GM18861 (cell line): ENCODE data around the gene STARD8.

Experiments used
- ATAC-seq: cut with Tn5 transposase; IDR thresholded peaks from one replicate; pipeline ENCODE4 v1.9.1; 2021; ENCODE audit not compliant: unreplicated experiment

STARD8 gene

GRCh38 chrX:68749426-68749825, 102.0 kb downstream of the STARD8 start:
- ATAC-seq, result no peak

- no peak for ATAC-seq
Observed at GRCh38 chrX:68750316-68750715, 102.8 kb downstream of the STARD8 start.

DNA sequence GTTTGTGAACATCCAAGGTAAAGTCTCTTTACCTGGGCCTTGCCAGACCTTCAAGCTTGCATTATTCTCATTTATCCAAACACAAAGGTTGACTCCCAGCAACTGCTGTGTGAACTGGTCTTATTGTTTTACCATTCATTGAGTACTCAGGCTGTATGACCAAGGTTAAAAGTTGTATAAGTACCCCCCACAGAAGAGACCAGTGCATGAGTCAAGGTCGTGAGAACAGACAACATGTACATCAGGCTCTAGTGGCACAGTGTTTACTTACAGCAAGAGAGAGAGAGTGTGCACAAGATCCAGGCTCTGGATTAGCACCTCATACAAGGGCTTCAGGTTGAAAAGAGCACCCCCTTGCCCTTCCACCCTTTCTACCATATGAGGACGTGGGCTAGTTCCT, 103.9 kb downstream of the STARD8 start:
- no peak for ATAC-seq

DNA sequence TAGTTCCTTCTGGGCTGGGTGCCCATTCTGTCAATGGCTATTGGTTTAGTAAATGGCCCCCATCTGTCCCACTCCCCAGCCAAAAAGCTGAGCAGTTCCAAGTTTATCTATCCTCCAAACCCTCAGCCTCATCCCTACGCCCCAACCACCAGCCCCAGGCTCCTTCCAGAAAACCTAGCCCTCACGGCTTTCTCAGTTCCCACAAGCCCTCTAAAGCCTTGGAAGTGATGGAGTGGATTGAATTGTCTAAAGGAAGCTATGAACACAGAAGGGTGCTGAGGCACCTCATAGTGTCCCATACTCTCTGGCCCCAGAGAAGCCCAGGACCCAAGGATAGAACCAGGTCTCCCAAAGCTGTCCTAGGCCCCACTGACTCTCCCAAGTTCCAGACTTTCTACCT, 105.8 kb downstream of the STARD8 start:
- ATAC-seq, result no peak

DNA sequence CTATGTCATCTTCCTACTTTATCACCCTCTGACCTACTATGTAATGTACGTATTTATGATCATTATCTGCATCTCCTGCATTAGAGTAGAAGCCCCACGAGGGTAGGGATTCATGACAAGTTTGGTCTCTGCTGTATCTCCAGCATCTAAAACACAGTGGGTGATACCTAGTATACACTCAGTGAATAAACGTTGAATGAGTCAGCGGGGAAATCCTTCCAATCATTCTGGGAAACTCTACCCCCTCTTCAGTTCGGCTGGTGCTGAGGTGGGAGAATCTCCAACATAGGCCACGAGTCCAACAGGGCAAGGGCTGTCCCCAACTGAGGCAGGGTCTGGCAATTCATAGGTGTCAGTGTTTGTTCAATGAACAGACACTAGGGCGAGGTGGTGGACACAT, 106.9 kb downstream of the STARD8 start:
- ATAC-seq, result no peak

DNA sequence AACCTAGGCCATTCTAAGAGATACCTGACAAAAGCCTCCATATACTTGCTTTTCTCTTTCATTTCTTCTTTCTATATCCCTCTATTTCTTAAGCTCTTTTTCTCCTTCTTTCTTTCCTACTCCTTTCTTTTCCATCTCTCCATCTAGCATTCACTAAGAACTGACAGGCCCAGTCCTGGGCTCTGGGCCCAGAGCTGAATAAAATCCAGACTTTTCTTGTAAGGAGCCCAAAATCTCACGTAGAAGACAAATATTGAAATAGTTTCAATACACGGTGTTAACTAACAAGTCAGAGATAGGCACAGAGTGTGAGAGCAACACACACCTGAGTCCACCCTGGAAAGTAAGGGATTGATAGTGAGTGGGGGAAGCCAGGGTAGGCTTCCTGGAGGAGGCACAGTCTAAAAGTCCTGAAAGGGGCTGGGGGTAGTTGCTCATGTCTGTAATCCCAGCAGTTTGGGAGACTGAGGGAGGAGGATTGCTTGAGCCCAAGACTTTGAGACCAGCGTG, 108.2 kb downstream of the STARD8 start:
- no peak for ATAC-seq

DNA sequence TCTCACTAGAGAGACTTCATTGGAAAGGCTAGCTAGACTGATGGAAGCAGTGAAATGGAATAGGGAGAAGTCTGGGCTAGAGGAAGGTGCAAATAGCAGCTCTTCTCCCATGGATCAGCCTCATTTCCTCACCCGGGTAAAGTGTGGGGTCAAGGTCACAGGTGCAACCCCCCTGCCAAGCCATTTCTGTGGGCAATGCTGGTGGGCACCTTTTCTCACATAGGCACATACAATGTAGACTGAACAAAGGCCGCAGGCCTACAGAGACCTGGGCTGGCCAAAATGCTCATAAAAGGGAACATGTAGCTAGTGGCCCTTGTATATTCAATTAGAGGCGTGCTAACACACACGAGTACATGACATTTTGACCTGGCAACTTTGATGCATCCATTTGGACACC, 109.9 kb downstream of the STARD8 start:
- ATAC-seq, result no peak

GRCh38 chrX:68757731-68758130, 110.3 kb downstream of the STARD8 start:
- ATAC-seq, result no peak

DNA sequence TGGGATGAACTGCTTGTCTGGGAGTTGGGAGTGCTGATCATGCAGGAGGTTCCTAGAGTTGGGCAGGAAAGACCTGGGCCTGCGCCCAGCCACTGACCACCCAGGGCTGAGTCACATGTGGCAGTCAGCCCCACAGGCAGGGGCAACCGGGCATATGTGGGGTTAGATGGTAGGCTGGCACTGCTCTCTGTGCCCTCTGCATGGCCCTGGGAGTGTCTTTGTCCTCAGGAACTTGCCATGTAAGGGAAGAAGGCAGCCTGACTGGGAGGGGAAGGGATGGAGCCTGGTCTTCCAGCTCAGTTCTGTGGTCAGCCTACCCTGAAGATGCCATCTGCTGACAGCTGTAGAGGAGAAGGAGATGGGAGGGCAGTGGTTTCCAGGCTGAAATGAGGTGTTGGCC, 111.2 kb downstream of the STARD8 start:
- ATAC-seq, result no peak

DNA sequence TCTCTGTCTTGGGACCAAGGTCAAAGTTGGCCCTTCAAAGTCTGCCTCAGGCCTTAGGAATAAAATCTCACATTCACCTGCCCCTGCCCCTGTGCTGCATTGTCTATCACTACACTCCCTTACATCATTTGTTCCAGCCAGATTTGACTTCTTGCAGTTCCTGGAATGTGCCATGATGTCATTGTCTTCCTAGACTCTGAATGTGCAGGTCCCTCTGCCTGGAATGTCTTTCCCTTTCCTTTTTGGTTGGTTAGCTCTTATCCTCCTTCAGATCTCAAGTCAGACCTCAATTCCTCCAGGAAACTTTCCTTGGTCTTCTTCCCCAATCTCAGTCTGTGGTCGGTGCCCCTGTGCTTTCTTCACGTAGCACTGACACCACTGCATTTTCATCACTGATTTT, 113.6 kb downstream of the STARD8 start:
- ATAC-seq, result no peak

DNA sequence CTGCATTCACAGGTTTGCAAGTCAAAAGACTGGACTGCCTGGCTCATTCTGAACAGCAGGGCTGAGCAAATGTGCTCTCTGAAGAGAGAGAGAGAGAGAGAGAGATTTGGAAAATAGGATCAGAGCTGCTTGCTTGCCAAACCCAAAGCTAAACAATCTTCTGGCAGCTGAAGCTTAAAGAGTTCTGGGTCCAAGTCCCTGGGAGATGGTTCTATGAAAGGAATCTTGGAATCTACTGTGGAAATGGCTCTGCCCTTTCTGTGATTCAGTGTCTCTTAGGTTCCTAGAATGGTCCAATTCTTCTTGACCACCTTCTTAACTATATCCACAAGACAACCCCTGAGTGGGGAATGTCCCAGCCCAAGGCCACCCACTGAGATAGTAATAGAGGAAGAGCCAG, 115.3 kb downstream of the STARD8 start:
- no peak for ATAC-seq

GRCh38 chrX:68763481-68763880, 116.0 kb downstream of the STARD8 start:
- ATAC-seq, result no peak
